HG02885 (cell line): ENCODE data around the gene TMEM218.

ENCODE experiments used
- ATAC-seq: cut with Tn5 transposase; IDR thresholded peaks from one replicate; pipeline ENCODE4 v1.9.1; 2021; ENCODE audit warnings: mild to moderate bottlenecking; ENCODE audit not compliant: unreplicated experiment, poor library complexity

Gene TMEM218

GRCh38 chr11:125132071-125132470 is 20.6 kb upstream of the TMEM218 start:
- ATAC-seq = no peak

GRCh38 chr11:125129316-125129993 is 18.0 kb upstream of the TMEM218 start:
- ATAC-seq = no peak

GRCh38 chr11:125128450-125128849 is 17.0 kb upstream of the TMEM218 start:
- no peak for ATAC-seq

GRCh38 chr11:125124618-125124992 is 13.2 kb upstream of the TMEM218 start:
- ATAC-seq = no peak

- ATAC-seq = peak; percentile 64
Measured at GRCh38 chr11:125123947-125124617, 12.7 kb upstream of the TMEM218 start.

- no peak for ATAC-seq
Measured at GRCh38 chr11:125123194-125123946, 11.9 kb upstream of the TMEM218 start.

GRCh38 chr11:125117429-125117828 is 6.0 kb upstream of the TMEM218 start:
- ATAC-seq = no peak

GRCh38 chr11:125114518-125114917 is 3.1 kb upstream of the TMEM218 start:
- no peak for ATAC-seq

- no peak for ATAC-seq
Measured at GRCh38 chr11:125112208-125112604, 780 bp upstream of the TMEM218 start.

- ATAC-seq = no peak
Measured at GRCh38 chr11:125111001-125111342, 454 bp downstream of the TMEM218 start.

GRCh38 chr11:125110506-125110905 is 920 bp downstream of the TMEM218 start:
- ATAC-seq = no peak

GRCh38 chr11:125108469-125108868 is 3.0 kb downstream of the TMEM218 start:
- no peak for ATAC-seq

- no peak for ATAC-seq
Measured at GRCh38 chr11:125105926-125106325, 5.5 kb downstream of the TMEM218 start.

GRCh38 chr11:125102510-125102909 is 8.9 kb downstream of the TMEM218 start:
- no peak for ATAC-seq

- ATAC-seq = no peak
Measured at GRCh38 chr11:125102025-125102424, 9.4 kb downstream of the TMEM218 start.

- ATAC-seq = no peak
Measured at GRCh38 chr11:125101596-125101995, 9.8 kb downstream of the TMEM218 start.

GRCh38 chr11:125100136-125100535 is 11.3 kb downstream of the TMEM218 start:
- no peak for ATAC-seq

GRCh38 chr11:125094731-125095130 is 16.7 kb downstream of the TMEM218 start:
- no peak for ATAC-seq

GRCh38 chr11:125093502-125093901 is 17.9 kb downstream of the TMEM218 start:
- no peak for ATAC-seq

- ATAC-seq = no peak
Measured at GRCh38 chr11:125092669-125093068, 18.8 kb downstream of the TMEM218 start.

- ATAC-seq = no peak
Measured at GRCh38 chr11:125091877-125092664, 19.4 kb downstream of the TMEM218 start.
